GM19193 (cell line): Measurements from ENCODE around the gene AKNAD1.

Experiments
- POLR2A ChIP-seq: IDR thresholded peaks from 4 replicates; pipeline ENCODE4 v1.6.1; 2011; ENCODE audit not compliant: insufficient read depth, insufficient read length; ENCODE audit errors: extremely low read depth

Gene AKNAD1

GRCh38 chr1:108877348-108878159 is 20.7 kb upstream of the AKNAD1 start:
- TF ChIP-seq POLR2A: no peak

- TF ChIP-seq POLR2A: no peak
Measured at GRCh38 chr1:108871050-108871724, 14.3 kb upstream of the AKNAD1 start.

- TF ChIP-seq POLR2A: no peak
Measured at GRCh38 chr1:108865316-108865910, 8.5 kb upstream of the AKNAD1 start.

- TF ChIP-seq POLR2A: no peak
Measured at GRCh38 chr1:108863984-108864383, 7.1 kb upstream of the AKNAD1 start.

GRCh38 chr1:108862698-108863477 is 6.0 kb upstream of the AKNAD1 start:
- TF ChIP-seq POLR2A: no peak

- no peak for TF ChIP-seq POLR2A
Measured at GRCh38 chr1:108862017-108862610, 5.2 kb upstream of the AKNAD1 start.

- no peak for TF ChIP-seq POLR2A
Measured at GRCh38 chr1:108861566-108861965, 4.7 kb upstream of the AKNAD1 start.

GRCh38 chr1:108860190-108860907 is 3.5 kb upstream of the AKNAD1 start:
- TF ChIP-seq POLR2A: no peak

- TF ChIP-seq POLR2A: no peak
Measured at GRCh38 chr1:108858230-108858950, 1.5 kb upstream of the AKNAD1 start.

GRCh38 chr1:108854221-108855019 is 2.5 kb downstream of the AKNAD1 start:
- no peak for TF ChIP-seq POLR2A

GRCh38 chr1:108852221-108852975 is 4.5 kb downstream of the AKNAD1 start:
- no peak for TF ChIP-seq POLR2A

GRCh38 chr1:108851567-108851966 is 5.3 kb downstream of the AKNAD1 start:
- TF ChIP-seq POLR2A: no peak
